H1 (cell line): ENCODE data around the gene TMEM255B. TPM values are rescaled to one million over a fixed set of nuclear protein-coding genes. Genes with fewer than 3 reads are reported as not detected.

Source experiments
- CTCF ChIA-PET: fragments of 300-600 bp; sonication (Branson Sonifier 250); formaldehyde crosslinking; loops from one replicate; lab custom pipeline; 2021; ENCODE audit not compliant: partially characterized antibody; lab: Charles Lee
- POLR2A ChIA-PET: fragments of 300-600 bp; sonication (Branson Sonifier 250); formaldehyde crosslinking; loops from one replicate; lab custom pipeline; 2021; ENCODE audit warnings: inconsistent platforms; ENCODE audit not compliant: partially characterized antibody; lab: Charles Lee
- DNase-seq, 2 experiments: peaks; one replicate each; pipeline versions ENCODE4 v3.0.0 to v3.0.0-alpha.2; 2010 to 2022; ENCODE audit warnings: low spot score in 2 of 2, low read depth in 1 of 2, mixed read lengths in 1 of 2
- FAIRE-seq: peaks from 2 replicates; lab custom pipeline; 2011; peaks lifted over from hg19 to GRCh38; lab: Jason Lieb, UNC
- H2AFZ ChIP-seq: 2 replicates; pipeline ENCODE4 v1.8.1; 2012; ENCODE audit warnings: low read length, inconsistent platforms
- H2AK5ac ChIP-seq: 2 replicates; pipeline ENCODE4 v1.6.1; 2013; ENCODE audit warnings: low read depth, low read length
- H2BK120ac ChIP-seq: replicated peaks from 2 replicates; pipeline ENCODE3; 2013; ENCODE audit warnings: low read depth, low read length, inconsistent platforms
- H2BK12ac ChIP-seq: 2 replicates; pipeline ENCODE4 v1.6.1; 2013; ENCODE audit warnings: low read depth, low read length
- H2BK15ac ChIP-seq: 2 replicates; pipeline ENCODE4 v1.6.1; 2013; ENCODE audit warnings: low read length
- H2BK20ac ChIP-seq: 2 replicates; pipeline ENCODE4 v1.6.1; 2013; ENCODE audit warnings: low read length
- H2BK5ac ChIP-seq: 2 replicates; pipeline ENCODE4 v1.6.1; 2013; ENCODE audit warnings: low read depth, low read length
- H3K14ac ChIP-seq: 2 replicates; pipeline ENCODE4 v1.6.1; 2013; ENCODE audit warnings: inconsistent platforms; ENCODE audit not compliant: insufficient read length
- H3K18ac ChIP-seq: 2 replicates; pipeline ENCODE4 v1.6.1; 2013; ENCODE audit warnings: low read length; ENCODE audit errors: extremely low read depth
- H3K23ac ChIP-seq: 2 replicates; pipeline ENCODE4 v1.6.1; 2013; ENCODE audit warnings: inconsistent platforms; ENCODE audit not compliant: insufficient read length
- H3K23me2 ChIP-seq: 2 replicates; pipeline ENCODE4 v1.6.1; 2013; ENCODE audit warnings: low read depth, low read length
- H3K27ac ChIP-seq: 2 replicates; pipeline ENCODE4 v1.6.1; 2011; ENCODE audit warnings: low read depth, low read length, inconsistent platforms
- H3K27me3 ChIP-seq, 4 experiments: replicated peaks in 1 of 4; 1 replicate in 1 of 4; 2 replicates in 3 of 4; pipeline versions ENCODE4 v1.6.1 to v1.8.1; 2011 to 2013; ENCODE audit warnings: low read length in 3 of 4, mild to moderate bottlenecking in 3 of 4, inconsistent platforms in 2 of 4, mixed read lengths in 2 of 4, moderate library complexity in 1 of 4; ENCODE audit not compliant: control insufficient read depth in 3 of 4, insufficient read depth in 3 of 4; ENCODE audit errors: extremely low read depth in 1 of 4
- H3K36me3 ChIP-seq, 4 experiments: 2 replicates each; pipeline versions ENCODE4 v1.6.1 to v1.8.1; 2011 to 2013; ENCODE audit warnings: mild to moderate bottlenecking in 4 of 4, low read length in 3 of 4, moderate library complexity in 2 of 4, control low read depth in 1 of 4, inconsistent platforms in 1 of 4; ENCODE audit not compliant: insufficient read depth in 4 of 4, control insufficient read depth in 2 of 4
- H3K4ac ChIP-seq: replicated peaks from 2 replicates; pipeline ENCODE3; 2013; ENCODE audit warnings: low read length, low read depth, mixed read lengths, inconsistent platforms; ENCODE audit not compliant: insufficient read length
- H3K4me1 ChIP-seq, 4 experiments: replicated peaks in 1 of 4; 1 replicate in 1 of 4; 2 replicates in 3 of 4; pipeline versions ENCODE4 v1.6.1 to v1.8.1; 2011 to 2013; ENCODE audit warnings: low read length in 3 of 4, inconsistent platforms in 2 of 4, mixed read lengths in 1 of 4; ENCODE audit not compliant: insufficient read depth in 4 of 4, control insufficient read depth in 3 of 4
- H3K4me2 ChIP-seq, 2 experiments: 2 replicates each; pipeline versions ENCODE4 v1.6.1 to v1.8.1; 2011 to 2013; ENCODE audit warnings: low read depth in 2 of 2, low read length in 2 of 2, control low read depth in 1 of 2, inconsistent platforms in 1 of 2, mild to moderate bottlenecking in 1 of 2; ENCODE audit not compliant: insufficient read depth in 1 of 2
- H3K4me3 ChIP-seq, 4 experiments: fragments of 200-600, 300-600 bp in 1 of 4; sonication (generic), shearing (Covaris generic), sonication (Bioruptor Twin) in 1 of 4; 2 replicates each; pipeline versions ENCODE4 v1.5.1 to v1.8.1; 2011 to 2016; ENCODE audit warnings: low read length in 4 of 4, low read depth in 3 of 4, control low read depth in 2 of 4, inconsistent platforms in 2 of 4, mild to moderate bottlenecking in 2 of 4, mixed read lengths in 1 of 4, moderate library complexity in 1 of 4; ENCODE audit not compliant: insufficient read depth in 2 of 4; ENCODE audit errors: extremely low read depth in 1 of 4
- H3K56ac ChIP-seq: replicated peaks from 2 replicates; pipeline ENCODE3; 2013; ENCODE audit warnings: low read depth, mild to moderate bottlenecking, mixed read lengths, low read length, inconsistent platforms; ENCODE audit not compliant: insufficient read length
- H3K79me1 ChIP-seq: 2 replicates; pipeline ENCODE4 v1.6.1; 2013; ENCODE audit warnings: low read depth, low read length, control low read depth
- H3K79me2 ChIP-seq, 2 experiments: 2 replicates each; pipeline versions ENCODE4 v1.6.1 to v1.8.1; 2012 to 2013; ENCODE audit warnings: low read length in 2 of 2, mild to moderate bottlenecking in 2 of 2, inconsistent platforms in 1 of 2; ENCODE audit not compliant: insufficient read depth in 2 of 2, control insufficient read depth in 1 of 2
- H3K9ac ChIP-seq, 4 experiments: replicated peaks in 1 of 4; 1 replicate in 1 of 4; 2 replicates in 3 of 4; pipeline versions ENCODE4 v1.6.1 to v1.8.1; 2011 to 2013; ENCODE audit warnings: low read depth in 3 of 4, low read length in 3 of 4, control low read depth in 2 of 4, mild to moderate bottlenecking in 2 of 4, moderate library complexity in 2 of 4, inconsistent platforms in 1 of 4; ENCODE audit errors: extremely low read depth in 1 of 4
- H3K9me3 ChIP-seq, 2 experiments: 2 replicates each; pipeline versions ENCODE4 v1.6.1 to v1.8.1; 2012 to 2013; ENCODE audit warnings: mild to moderate bottlenecking in 2 of 2, moderate library complexity in 2 of 2, control low read depth in 1 of 2, inconsistent platforms in 1 of 2, low read depth in 1 of 2, low read length in 1 of 2, mixed read lengths in 1 of 2; ENCODE audit not compliant: insufficient read depth in 2 of 2
- H4K20me1 ChIP-seq, 2 experiments: replicated peaks in 1 of 2; 2 replicates each; pipeline versions ENCODE3 to v1.8.1; 2011 to 2013; ENCODE audit warnings: inconsistent platforms in 2 of 2, low read length in 2 of 2, mild to moderate bottlenecking in 1 of 2; ENCODE audit not compliant: insufficient read depth in 2 of 2, control insufficient read depth in 1 of 2
- H4K5ac ChIP-seq: 2 replicates; pipeline ENCODE4 v1.6.1; 2013; ENCODE audit warnings: low read length, low read depth, mixed read lengths, inconsistent platforms; ENCODE audit not compliant: insufficient read length
- H4K8ac ChIP-seq: 2 replicates; pipeline ENCODE4 v1.8.0; 2013; ENCODE audit warnings: mild to moderate bottlenecking, moderate library complexity, low read length, inconsistent platforms; ENCODE audit not compliant: insufficient read depth; ENCODE audit errors: extremely low read depth
- H4K91ac ChIP-seq: replicated peaks from 2 replicates; pipeline ENCODE3; 2013; ENCODE audit warnings: low read length, mixed read lengths, inconsistent platforms; ENCODE audit not compliant: insufficient read length
- BRCA1 ChIP-seq: IDR thresholded peaks from 2 replicates; pipeline ENCODE4 v1.6.1; 2012; ENCODE audit warnings: low read depth, low read length, improper control_type of control experiment
- CBX8 ChIP-seq: fragments of 300-800, 300-1000 bp; sonication (generic); IDR thresholded peaks from 2 replicates; pipeline ENCODE4 v1.7.1; 2016; ENCODE audit warnings: low read depth, low read length, borderline replicate concordance
- CEBPB ChIP-seq: IDR thresholded peaks from 2 replicates; pipeline ENCODE4 v1.6.1; 2012; ENCODE audit warnings: low read depth, low read length
- EGR1 ChIP-seq: IDR thresholded peaks from 2 replicates; pipeline ENCODE4 v1.6.1; 2011; ENCODE audit warnings: low read depth, low read length, borderline replicate concordance
- NRF1 ChIP-seq: IDR thresholded peaks from 2 replicates; pipeline ENCODE4 v1.6.1; 2011; ENCODE audit warnings: mild to moderate bottlenecking, low read depth, low read length, improper control_type of control experiment
- TCF12 ChIP-seq: IDR thresholded peaks from 2 replicates; pipeline ENCODE4 v1.6.1; 2011; ENCODE audit warnings: low read depth, mild to moderate bottlenecking, low read length
- WGBS, 2 experiments: shearing (Covaris generic) in 1 of 2; methylation state at CpG; one replicate each; pipeline versions ENCODE4 v1.1.6 to v1.1.7; 2013 to 2015; ENCODE audit warnings: low lambda C conversion rate in 2 of 2, mixed read lengths in 2 of 2, inconsistent platforms in 1 of 2, low coverage in 1 of 2, missing lambda C conversion rate in 1 of 2; ENCODE audit not compliant: insufficient replicate concordance in 2 of 2, insufficient coverage in 1 of 2, insufficient read length in 1 of 2; ENCODE audit errors: extremely low coverage in 1 of 2, missing lambda C conversion rate in 1 of 2; 5-methylcytosine and 5-hydroxymethylcytosine counted together
- polyA plus RNA-seq, 7 experiments: library from polyadenylated mRNA; depleted of rRNA in 3 of 7; stranded (reverse) in 5 of 7; unstranded in 2 of 7; fragments of >200 nt in 5 of 7; fragments of 200-250 nt in 2 of 7; gene quantifications; 1 replicate in 5 of 7; 2 replicates in 1 of 7; 4 replicates in 1 of 7; pipeline versions ENCODE4 v1.2.1 to v1.2.3, GENCODE V29; 2011 to 2013; ENCODE audit warnings: missing spikeins in 2 of 7, mixed read lengths in 2 of 7
- total RNA-seq: library from RNA; stranded (reverse); fragmentation: NEBNext Ultra II Directional; extraction: Animal tissue kit (Norgen Biotek cat#: 25700); gene quantifications from 2 replicates; pipeline ENCODE4 v1.2.1, GENCODE V29; 2021
- TF ChIP-seq, protein P1 (sequence below): IDR thresholded peaks from 2 replicates; pipeline ENCODE4 v1.6.1; 2012; ENCODE audit warnings: low read length, inconsistent platforms
- TF ChIP-seq, protein P2 (sequence below): IDR thresholded peaks from 2 replicates; pipeline ENCODE4 v1.6.1; 2012; ENCODE audit warnings: inconsistent platforms
- TF ChIP-seq, protein P3 (sequence below), 3 experiments: IDR thresholded peaks; 1 replicate in 2 of 3; 2 replicates in 1 of 3; pipeline versions ENCODE4 v1.5.1 to v1.6.1; 2011; ENCODE audit warnings: low read length in 3 of 3, mild to moderate bottlenecking in 3 of 3, inconsistent platforms in 2 of 3, low read depth in 1 of 3, moderate library complexity in 1 of 3; ENCODE audit not compliant: insufficient read depth in 1 of 3; ENCODE audit errors: control extremely low read depth in 1 of 3

The TMEM255B gene
- total and polyA plus RNA-seq, 2 of the 8 experiments (the other 6 are each of a cell fraction or from before 2014, with no cell fraction given): 3.4 to 4.4 TPM

DNA sequence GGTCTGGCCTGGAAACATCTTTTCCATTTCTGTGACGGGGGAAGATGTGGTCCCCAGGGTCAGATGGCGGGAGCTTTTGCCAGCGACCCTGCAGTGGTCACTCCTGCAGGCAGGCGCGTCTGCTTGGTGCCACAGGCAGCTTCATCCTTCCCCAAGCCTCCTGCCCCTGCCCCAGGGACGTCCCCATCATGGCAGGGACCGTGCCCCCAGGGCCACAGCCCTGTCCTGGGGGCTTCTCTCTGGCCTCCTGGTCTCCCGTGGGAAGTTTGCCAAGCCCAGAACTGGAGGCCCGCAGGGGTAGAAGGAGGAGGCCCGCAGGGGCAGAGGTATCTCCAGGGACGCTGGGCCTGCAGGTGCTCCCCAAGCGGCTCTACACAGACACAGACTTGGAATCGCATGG lies 47.5 kb downstream of the TMEM255B start:
- Histone ChIP-seq H2AK5ac (no peak overlapping the region), H3K14ac (no peak overlapping the region), H2BK5ac (no peak overlapping the region), H4K5ac (no peak overlapping the region), H3K36me3 (no peaks in the 10 kb centered on the region), H2BK120ac (no peak overlapping the region), H3K79me2 (no peaks in the 10 kb centered on the region), H2BK12ac (no peak overlapping the region), H3K79me1 (no peaks in the 10 kb centered on the region), H2BK20ac (no peak overlapping the region), H3K9me3 (peaks cover 6 to 8% of the 10 kb centered on the region in 2 experiments; a peak in 2 of 4 replicates), H4K8ac (no peak overlapping the region), H3K27ac (no peak overlapping the region), H4K91ac (no peak overlapping the region), H3K23ac (no peak overlapping the region), H3K27me3 (no peaks in the 10 kb centered on the region), H3K56ac (no peak overlapping the region), H3K4ac (no peak overlapping the region), H3K4me2 (no peak overlapping the region), H3K9ac (no peak overlapping the region), H2BK15ac (no peak overlapping the region), H3K23me2 (no peaks in the 10 kb centered on the region), H2AFZ (no peak overlapping the region), H3K18ac (no peak overlapping the region), H3K4me1 (peaks cover 0 to 8% (median 6%) of the 10 kb centered on the region in 4 experiments; a peak in 4 of 7 replicates), H3K4me3 (no peak overlapping the region), H4K20me1 (peaks cover 0 to 2% of the 10 kb centered on the region in 2 experiments)
- POLR2A ChIA-PET: no interaction called here
- CTCF ChIA-PET: interaction anchor here (0.8 to 2.6 kb wide), 3 partner anchors 18 to 186 kb away, joined by 3 to 8 read pairs (median 4); no protein-coding TSS in a partner anchor
- FAIRE-seq (no peak), DNase-seq (no peak)
- 83% methylated on average over 9 of the region's 13 CpGs; no CpG with 5 or more reads in 1 of the 2 experiments for WGBS, 2 experiments
- TF ChIP-seq, protein P1, sequence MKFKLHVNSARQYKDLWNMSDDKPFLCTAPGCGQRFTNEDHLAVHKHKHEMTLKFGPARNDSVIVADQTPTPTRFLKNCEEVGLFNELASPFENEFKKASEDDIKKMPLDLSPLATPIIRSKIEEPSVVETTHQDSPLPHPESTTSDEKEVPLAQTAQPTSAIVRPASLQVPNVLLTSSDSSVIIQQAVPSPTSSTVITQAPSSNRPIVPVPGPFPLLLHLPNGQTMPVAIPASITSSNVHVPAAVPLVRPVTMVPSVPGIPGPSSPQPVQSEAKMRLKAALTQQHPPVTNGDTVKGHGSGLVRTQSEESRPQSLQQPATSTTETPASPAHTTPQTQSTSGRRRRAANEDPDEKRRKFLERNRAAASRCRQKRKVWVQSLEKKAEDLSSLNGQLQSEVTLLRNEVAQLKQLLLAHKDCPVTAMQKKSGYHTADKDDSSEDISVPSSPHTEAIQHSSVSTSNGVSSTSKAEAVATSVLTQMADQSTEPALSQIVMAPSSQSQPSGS: no peak
- no peak for TF ChIP-seq NRF1
- TF ChIP-seq, protein P2, sequence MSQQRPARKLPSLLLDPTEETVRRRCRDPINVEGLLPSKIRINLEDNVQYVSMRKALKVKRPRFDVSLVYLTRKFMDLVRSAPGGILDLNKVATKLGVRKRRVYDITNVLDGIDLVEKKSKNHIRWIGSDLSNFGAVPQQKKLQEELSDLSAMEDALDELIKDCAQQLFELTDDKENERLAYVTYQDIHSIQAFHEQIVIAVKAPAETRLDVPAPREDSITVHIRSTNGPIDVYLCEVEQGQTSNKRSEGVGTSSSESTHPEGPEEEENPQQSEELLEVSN: no peak
- TF ChIP-seq EGR1: no peak
- TF ChIP-seq TCF12: no peak
- TF ChIP-seq, protein P3, sequence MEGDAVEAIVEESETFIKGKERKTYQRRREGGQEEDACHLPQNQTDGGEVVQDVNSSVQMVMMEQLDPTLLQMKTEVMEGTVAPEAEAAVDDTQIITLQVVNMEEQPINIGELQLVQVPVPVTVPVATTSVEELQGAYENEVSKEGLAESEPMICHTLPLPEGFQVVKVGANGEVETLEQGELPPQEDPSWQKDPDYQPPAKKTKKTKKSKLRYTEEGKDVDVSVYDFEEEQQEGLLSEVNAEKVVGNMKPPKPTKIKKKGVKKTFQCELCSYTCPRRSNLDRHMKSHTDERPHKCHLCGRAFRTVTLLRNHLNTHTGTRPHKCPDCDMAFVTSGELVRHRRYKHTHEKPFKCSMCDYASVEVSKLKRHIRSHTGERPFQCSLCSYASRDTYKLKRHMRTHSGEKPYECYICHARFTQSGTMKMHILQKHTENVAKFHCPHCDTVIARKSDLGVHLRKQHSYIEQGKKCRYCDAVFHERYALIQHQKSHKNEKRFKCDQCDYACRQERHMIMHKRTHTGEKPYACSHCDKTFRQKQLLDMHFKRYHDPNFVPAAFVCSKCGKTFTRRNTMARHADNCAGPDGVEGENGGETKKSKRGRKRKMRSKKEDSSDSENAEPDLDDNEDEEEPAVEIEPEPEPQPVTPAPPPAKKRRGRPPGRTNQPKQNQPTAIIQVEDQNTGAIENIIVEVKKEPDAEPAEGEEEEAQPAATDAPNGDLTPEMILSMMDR (IDR thresholded peaks at IDR 0.05; ENCODE audit: control extremely low read depth in 1 of 3, insufficient read depth in 1 of 3, low read depth in 1 of 3, low read length in 3 of 3): no peak
- TF ChIP-seq CBX8: no peak
- TF ChIP-seq CEBPB: no peak
- no peak for TF ChIP-seq BRCA1
